ENCODE data around the gene DNAJB6.

DNAJB6 gene

DNA sequence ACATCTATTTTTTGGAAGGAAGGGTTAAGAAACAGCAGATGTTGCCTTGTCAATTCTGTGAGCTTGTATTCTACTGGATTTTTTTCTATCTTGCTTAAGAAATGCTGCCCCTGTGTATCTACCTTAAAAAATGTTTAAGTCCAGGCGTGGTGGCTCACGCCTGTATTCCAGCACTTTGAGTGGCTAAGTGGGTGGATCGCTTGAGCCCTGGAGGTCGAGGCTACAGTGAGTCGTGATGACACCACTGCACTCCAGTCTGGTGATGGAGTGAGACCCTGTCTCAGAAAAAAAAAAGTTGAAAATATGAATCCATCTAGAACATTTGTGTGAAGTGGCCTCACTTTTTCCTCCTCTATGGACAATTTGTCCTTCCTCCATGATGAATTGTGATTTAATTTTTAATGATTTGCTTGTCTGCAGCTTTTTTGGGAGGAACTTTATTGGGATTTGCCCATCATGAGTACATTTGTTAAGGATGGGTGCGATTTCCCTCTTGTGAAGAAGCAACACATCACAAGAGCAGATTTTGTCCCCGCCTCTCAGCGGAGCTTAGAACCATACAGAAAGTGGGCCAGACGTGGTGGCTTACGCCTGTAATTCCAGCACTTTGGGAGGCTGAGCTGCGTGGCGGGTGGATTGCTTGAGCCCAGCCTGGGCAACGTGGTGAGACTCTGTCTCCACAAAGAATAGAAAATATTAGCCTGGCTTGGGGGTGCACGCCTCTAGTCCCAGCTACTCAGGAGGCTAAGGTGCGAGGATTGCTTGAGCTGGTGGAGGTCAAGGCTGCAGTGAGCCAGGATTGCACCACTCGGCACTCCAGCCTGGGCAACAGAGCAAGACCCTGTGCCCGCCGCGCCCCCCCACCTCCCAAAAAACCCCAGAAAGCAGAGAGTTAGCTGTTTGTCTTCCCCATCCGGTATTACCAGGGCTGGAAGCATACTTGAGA is 57.7 kb downstream of the DNAJB6 start:
- DNase-seq, result no peak

DNA sequence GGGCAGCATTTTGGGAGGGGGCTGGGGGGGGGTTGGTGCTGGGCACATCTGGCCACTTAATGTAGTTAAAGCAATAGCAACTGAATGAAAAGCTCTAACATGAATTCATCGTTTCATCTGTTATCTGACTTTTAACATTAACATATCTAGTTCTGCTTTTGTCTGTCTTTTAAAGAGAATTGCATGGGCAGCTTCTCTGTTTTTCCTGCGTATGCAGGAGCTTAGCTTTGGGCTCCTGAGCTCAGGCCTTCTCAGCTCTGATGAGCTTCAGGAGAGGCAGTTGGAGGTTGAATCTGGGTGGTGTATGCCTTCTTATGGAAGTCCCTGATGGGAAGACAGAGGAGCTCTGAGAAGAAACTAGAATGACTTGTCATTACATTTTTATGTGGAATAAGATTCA is 58.4 kb downstream of the DNAJB6 start:
- DNase-seq, result no peak

DNA sequence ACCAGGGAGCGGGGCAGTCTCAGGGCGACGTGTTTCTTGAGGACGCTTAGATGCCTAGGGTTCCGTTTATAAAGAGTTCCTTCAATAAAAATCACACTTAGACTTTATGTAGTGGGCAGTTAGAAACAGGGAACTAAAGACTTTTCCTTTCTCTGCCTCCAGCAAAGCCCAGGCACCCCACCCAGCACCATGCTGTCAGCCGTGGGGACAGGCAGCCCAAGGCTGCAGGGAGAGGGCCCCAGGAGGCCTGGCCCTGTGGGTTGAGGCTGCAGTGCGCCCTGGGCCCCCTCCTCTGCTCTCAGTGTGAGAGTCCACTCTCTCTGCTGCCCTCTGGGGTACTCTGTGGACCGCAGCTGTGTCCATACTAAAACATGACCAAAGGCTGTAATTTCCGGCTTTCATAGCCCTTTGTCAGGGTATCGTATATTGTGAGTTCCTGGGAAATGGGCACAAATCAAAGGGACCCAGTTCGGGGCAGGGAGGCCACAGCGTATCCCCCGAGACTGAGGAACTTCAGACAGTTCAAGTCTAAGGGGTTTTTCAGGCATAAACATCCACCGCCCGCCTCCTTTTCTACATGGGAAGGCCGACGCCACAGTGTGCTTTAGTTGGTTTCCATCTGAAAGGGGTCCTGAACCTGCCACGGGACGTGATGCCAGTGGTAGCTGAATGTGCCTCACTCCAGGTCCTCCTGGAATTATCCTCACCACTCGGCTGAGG is 59.7 kb downstream of the DNAJB6 start:
- no peak for DNase-seq

DNA sequence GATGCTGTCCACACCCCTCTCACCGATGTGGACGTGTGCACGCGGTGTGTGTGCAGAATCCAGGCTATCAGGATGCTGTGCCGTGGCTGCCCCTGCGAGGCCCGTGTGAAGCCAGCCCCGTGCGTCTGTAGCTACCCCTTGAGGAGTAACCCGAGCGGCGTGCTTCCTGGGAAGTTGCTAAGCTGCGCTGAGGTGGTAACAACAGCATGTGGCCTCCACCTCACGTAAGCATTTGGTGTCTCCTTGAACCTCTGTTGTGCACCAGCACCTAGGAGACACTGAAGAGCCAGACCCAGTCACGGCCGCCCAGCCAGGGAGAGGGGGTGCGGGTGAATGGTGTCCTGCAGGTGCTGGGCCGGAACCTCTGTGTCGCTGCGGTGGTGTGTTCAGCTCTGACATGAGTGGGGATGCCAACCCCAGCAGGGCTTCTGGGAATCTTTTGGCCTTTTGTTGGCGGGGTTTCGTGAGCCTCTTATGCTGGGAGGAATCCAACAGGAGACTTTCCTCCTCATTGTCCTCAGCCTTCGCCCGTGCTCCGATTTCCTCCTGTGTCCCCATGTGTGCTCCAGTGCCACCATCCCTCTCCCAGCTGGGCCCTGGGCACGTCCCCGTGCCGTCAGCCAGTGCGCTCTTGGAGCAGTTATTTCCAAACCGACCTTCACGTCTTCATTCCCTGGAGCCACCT is 60.4 kb downstream of the DNAJB6 start:
- no peak for DNase-seq

DNA sequence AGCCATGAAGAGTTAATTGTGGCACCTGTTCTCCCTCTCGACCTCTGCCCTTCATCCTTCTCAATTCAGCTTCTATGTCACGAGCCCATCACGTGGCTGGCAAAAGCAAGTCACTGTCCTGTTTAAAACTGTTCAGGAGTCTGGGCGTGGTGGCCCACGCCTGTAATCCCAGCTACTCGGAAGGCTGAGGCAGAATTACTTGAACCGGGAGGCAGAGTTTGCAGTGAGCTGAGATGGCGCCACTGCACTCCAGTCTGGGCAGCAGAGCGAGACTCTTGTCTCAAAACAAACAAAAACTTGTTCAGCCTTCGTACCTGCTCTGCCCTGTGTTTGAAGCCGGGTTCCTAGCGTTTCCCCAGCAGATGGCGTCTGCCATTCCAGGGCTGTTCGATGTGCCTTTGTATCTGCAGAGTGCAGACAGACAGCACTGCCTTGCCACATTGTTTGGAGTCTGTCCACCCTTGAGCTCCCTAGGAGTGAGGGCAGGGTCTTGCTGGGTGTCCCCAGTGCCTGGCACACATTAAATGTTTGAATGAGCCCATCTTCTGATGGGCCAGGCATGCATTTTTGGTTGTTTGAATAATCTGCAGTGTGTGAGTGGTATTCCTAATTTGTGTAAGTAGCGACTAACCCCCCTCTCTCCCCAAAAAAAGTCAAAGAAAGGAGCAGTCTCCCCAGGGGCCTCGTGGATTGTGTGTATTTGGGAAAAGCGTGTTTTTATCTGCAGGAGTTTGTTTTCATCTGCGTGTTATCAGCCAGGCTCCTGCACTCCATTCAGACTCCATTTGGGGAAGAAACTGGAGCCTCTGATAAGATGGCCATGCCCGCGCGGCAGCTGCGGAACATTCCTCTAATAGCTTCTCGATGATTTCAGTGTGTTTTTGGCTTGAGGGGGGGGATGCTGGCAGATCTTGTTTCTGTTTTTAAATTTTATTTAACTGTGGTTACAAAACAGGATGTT is 61.2 kb downstream of the DNAJB6 start:
- DNase-seq, result peak in 7 of 56 donors; percentile 7 to 26 (median 18)

DNA sequence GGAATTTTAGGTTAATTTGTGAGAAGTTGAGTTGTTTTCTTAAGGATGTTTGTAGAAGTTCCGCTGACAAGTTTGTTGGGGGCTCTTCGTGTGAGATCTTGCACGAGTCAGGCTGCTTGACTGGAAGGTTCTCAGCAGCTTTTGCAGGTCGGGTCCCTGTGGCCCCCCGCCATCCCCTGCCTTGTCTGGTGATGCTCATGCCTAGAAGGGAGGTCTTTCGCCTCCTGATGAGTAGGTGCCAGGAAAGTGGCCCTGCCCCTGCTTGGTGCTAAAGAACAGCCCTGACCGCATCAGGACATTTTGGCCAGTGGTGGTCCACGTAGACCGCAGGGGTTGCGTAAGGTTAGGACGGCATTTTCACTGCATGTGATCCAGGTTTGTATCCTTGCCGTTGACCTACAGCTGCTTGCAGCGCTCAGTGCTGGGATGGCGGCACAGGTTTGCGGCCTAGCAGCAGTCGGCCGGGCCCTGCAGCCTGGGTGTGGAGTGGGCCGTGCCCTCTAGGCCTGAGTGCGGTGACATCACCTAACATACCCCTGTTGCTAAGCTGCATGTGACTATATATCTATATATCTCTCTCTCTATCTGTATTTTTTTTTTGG is 62.4 kb downstream of the DNAJB6 start:
- DNase-seq, result no peak

DNA sequence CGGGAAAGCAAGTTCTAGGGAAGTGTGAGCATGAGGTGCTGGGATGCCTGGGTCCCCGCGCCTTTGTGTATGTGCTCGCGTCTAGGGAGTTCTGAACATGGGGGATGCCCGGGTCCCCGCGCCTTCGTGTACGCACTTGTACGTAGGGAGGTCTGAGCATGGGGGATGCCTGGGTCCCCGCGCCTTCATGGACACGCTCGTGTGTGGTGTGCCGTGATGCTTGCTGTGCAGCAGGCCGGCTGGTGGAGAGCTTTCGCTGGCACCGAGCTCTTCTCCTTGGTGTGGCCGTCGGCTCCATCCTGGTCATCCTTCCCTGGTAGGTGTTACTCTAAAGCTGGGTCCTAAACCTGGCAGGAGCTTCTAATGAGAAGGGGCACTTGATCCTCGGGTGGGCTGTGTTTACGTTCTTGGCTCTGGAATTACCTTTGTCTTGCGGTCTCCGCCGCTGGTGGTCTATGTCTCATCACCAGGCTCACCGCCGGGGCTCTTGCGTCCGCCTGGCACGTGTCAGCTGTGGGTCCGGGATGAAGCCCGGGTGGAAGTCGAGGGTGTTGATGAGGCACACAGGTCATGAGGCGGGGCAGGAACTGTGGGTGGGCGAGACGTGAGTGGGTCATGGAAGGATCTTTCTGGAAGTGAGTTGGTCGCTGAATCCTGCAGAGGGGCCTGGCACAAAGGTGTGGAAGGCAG is 63.5 kb downstream of the DNAJB6 start:
- no peak for DNase-seq

DNA sequence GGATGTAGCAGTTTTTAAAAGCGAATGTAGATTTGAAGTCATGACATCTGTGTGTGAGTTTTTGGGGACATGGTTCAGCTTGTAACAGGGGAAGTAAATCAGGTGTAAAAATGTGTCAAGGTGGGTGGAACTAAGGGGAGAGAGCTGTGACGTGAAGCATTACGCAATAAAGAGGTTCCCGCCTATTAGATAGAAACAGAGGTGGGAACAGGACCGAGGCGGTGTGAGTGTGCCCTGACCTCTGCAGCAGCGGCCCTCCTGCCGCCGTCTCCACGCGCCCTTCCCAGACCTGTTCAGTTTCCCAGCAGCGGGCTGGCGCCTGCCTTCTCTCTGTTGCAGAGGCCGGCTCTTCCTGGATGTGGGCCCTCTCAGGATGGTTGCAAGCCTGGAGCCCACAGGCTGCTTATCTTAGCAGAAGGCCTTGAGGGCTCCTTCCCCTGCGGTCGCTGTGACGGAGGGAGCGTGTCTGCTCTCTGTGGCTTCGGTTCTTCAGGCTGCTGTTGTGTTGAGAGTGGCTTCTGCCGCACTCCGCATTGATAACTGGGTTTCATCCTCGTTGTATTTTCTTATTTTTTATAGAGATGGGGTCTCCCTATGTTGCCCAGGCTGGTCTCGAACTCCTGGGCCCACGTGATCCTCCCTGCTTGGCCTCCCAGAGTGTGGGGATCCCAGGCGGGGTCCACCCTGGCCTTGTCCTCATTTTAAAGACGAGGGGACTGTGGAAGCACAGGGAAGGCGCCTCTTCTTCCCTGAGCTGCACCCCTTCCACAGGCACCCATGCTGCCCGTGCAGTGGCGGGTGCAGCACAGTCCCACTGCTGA is 65.0 kb downstream of the DNAJB6 start:
- DNase-seq, result no peak

DNA sequence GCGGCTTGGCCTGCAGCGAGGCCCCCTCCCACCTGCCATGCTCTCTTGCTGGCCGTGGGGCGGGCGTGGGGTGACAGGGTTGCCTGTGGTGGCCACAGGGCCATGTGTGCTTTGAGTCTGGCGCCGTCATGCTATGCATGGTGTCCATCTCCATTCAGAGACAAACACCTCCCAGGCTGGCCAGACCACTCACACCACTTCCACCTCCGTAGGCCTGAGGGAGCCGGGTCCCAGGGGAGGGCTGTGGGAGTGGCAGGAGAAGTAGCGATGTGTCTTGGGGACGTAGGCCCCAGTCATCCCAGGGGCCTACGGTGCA is 65.5 kb downstream of the DNAJB6 start:
- DNase-seq, result no peak

DNA sequence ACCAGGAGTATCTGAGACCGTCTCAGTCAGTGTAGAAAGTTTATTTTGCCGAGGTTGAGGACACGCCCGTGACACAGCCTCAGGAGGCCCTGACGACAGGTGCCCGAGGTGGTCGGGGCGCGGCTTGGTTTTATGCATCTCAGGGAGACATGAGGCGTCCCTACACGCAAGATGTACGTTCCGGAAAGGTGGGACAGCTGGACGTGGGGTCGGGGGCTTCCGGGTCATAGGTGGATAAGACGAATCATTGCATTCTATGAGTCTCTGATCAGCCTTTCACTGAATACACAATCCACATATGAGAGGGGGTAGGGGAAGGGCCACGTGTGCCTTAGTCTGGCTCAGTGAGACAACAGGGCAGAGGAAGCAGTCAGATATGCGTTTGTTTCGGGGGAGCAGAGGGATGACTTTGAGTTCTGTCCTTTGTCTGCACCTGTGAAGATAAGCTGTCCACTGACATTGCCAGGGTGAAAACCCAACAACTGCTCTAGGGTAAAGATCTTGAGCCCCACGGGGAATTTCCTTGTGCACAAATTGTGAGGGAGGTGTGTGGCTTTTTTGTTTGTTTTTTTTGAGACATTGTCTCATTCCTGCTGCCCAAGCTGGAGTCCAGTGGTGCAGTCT is 66.2 kb downstream of the DNAJB6 start:
- no peak for DNase-seq

DNA sequence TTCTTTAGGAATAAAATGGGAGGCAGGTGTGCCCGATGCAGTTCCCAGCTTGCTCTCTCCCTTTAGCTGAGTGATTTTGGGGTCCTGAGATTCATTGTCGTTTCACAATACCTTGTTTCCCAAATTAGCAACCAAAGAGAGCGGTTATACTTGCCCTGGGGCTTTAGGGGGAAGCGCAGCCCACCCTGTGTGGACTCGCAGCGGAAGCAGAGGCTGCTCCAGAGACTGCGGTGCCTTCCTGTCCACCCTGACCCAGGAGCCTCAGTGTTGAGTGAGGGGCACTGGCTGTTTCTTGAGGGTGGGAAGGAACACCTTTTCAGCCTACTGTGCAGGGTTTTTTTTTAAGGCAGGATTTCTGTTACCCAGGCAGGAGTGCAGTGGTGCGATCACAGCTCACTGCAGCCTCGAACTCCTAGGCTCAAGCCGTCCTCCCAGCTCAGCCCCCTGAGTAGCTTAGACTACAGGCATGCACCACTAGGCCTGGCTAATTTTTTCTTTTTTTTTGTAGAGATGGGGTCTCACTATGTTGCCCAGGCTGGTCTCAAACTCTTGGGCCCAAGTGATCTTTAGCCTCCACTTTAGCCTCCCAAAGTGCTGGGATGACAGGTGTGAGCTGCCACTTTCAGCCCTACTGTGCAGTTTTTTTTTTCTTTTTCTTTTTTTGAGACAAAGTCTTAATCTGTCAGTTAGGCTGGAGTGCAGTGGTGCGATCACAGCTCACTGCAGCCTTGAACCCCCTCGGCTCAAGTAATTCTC is 67.0 kb downstream of the DNAJB6 start:
- DNase-seq, result no peak

DNA sequence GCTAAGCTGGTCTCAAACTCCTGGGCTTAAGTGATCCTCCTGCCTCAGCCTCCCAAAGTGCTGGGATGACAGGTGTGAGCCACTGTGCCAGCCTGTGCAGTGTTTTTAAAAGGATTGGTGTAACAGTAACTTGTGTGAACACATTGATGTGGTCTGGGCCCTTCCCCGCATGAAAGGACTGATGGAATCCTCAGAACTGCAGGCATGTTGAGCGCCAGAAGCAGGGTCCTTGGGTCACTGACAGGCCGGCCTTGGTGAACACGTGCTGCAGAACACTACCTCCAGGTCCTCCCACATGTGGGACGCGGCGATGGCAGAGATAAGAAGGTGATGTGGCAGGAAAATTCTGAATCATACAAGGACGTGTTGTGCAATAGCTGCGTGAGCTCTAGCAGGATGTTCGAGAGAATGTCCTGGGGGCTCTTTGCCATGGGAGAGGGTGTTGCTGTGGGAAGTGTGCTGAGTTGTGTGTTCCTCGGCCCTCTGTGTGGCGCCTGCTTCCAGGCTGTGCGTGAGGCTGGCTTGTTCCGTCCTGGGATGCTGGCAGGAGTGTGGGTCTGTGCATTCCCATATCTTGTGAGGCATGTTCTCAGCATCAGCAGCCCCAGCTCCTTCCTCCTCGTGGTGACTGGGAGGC is 68.2 kb downstream of the DNAJB6 start:
- DNase-seq, result no peak

DNA sequence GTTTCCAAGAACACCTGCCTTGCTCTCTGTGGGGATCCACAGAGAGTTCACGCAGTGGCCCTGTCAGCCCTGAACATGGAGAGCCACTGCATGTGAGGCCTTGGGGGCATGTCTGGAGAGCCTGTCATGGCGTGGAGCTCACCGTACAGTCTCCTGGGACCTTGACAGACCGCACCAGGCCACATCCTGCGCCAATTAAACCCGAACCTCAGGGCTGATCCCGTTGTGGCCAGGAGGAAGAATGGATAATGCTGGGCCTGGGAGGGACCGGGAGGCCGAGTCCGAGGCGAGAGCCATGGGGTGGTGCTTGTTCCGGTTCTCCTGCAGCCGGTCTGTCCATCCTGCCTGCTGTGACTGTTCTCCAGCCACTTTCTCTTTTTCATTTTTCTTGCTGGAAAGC is 68.7 kb downstream of the DNAJB6 start:
- DNase-seq, result no peak

DNA sequence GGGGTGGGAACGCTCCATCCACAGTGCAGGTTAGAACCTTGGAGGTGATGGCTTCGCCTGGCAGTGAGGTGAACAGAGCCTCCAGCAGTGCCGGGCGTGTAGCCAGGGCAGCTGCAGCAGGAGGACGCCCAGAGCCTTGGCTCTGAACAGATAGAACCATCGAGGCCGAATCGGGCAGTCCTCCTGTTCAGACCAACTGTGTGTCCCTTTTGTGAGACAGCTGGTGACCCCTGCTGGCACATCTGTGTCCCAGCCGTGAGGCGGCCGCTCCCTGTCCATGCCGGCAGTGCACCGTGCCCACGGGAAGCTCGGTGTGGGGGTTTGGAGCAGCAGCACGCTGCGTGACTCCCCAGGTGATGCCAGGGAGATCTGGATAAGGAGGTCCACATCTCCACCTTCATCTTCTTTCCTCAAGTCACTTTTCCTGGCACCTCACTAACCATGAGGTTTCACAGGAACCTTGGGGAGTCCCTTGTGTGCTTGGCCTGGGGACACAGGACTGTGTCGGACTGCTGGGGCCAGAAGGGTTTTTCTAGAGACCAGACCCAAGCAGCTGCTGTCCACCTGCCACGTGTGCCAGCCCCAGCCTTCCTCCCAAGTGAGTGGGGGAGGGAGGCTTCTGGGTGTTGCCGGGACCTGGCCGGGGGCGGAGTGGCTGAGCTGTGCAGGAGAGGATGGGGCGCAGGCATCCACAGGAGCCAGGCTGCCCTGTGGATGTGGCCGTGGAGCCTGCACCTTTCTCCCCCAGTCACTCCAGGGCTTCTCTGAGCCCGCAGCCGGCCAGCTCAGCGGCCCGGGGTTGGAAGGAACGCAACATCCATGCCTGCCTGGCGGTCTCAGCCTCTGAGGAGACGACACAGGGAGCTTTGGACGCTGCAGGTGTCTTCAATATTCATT is 69.4 kb downstream of the DNAJB6 start:
- DNase-seq, result peak in 9 of 56 donors; percentile 8 to 38 (median 20)

DNA sequence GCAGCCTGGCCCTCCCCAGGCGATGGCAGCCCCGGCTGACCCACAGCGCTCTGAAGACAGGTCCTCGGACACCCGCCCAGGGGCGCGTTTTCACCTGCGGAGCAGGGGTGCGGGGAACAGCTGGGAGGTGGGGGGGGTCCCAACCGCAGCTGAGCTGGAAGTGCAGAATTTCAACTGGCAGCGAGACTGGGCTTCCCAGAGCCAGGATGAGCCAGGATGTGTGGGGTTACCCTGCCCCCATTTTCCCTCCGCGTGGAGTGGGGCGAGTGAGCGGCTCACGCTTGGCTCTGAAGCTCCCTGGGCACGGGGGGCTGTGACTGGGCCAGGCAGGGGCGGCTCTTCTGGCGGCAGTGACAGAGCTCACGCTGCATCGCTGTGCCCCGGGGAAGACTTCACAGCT is 70.2 kb downstream of the DNAJB6 start:
- no peak for DNase-seq
